C4-2B (cell line): ENCODE results near the gene WFDC1.

Experiments used
- ZFX ChIP-seq: fragments of 450-650 bp; IDR thresholded peaks from 2 replicates; pipeline ENCODE4 v1.6.1; 2017
- TF ChIP-seq, protein P1 (sequence below): fragments of 450-650 bp; conservative IDR thresholded peaks from 2 replicates; pipeline ENCODE4 v1.5.1; 2017; ENCODE audit warnings: mild to moderate bottlenecking

GRCh38 chr16:84367750-84368307 lies 73.2 kb downstream of the WFDC1 start:
- TF ChIP-seq, protein P1, sequence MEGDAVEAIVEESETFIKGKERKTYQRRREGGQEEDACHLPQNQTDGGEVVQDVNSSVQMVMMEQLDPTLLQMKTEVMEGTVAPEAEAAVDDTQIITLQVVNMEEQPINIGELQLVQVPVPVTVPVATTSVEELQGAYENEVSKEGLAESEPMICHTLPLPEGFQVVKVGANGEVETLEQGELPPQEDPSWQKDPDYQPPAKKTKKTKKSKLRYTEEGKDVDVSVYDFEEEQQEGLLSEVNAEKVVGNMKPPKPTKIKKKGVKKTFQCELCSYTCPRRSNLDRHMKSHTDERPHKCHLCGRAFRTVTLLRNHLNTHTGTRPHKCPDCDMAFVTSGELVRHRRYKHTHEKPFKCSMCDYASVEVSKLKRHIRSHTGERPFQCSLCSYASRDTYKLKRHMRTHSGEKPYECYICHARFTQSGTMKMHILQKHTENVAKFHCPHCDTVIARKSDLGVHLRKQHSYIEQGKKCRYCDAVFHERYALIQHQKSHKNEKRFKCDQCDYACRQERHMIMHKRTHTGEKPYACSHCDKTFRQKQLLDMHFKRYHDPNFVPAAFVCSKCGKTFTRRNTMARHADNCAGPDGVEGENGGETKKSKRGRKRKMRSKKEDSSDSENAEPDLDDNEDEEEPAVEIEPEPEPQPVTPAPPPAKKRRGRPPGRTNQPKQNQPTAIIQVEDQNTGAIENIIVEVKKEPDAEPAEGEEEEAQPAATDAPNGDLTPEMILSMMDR, result no peak
- TF ChIP-seq ZFX, result no peak
